DND-41 (cell line): Measurements from ENCODE around the gene TBC1D14.

Source experiments
- EZH2 ChIP-seq: IDR thresholded peaks from 3 replicates; pipeline ENCODE4 v1.6.1; 2012; ENCODE audit warnings: borderline replicate concordance, low read depth, mild to moderate bottlenecking, moderate library complexity, low read length, inconsistent platforms; ENCODE audit not compliant: severe bottlenecking
- TF ChIP-seq, protein P1 (sequence below): IDR thresholded peaks from 2 replicates; pipeline ENCODE4 v1.5.1; 2012; ENCODE audit warnings: borderline replicate concordance, low read length, moderate library complexity, mild to moderate bottlenecking; ENCODE audit not compliant: poor library complexity, severe bottlenecking; ENCODE audit errors: extremely low read depth

DNA sequence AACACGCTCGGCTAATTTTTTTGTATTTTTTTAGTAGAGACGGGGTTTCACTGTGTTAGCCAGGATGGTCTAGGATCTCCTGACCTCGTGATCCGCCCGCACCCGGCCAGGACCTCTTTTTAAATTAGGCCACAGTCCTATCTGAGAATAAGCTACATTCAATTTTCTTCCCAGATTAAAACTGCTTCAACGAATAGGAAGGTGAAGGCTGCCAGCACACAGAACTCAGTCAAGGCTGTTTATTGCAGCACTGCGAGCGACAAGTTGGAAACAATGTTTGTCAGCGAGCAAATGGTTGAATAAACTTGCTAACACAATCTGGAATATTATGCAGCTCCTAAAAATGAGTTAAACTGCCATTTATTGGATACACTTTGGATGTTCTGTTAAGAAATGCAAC lies 156.4 kb downstream of the TBC1D14 start:
- TF ChIP-seq, protein P1, sequence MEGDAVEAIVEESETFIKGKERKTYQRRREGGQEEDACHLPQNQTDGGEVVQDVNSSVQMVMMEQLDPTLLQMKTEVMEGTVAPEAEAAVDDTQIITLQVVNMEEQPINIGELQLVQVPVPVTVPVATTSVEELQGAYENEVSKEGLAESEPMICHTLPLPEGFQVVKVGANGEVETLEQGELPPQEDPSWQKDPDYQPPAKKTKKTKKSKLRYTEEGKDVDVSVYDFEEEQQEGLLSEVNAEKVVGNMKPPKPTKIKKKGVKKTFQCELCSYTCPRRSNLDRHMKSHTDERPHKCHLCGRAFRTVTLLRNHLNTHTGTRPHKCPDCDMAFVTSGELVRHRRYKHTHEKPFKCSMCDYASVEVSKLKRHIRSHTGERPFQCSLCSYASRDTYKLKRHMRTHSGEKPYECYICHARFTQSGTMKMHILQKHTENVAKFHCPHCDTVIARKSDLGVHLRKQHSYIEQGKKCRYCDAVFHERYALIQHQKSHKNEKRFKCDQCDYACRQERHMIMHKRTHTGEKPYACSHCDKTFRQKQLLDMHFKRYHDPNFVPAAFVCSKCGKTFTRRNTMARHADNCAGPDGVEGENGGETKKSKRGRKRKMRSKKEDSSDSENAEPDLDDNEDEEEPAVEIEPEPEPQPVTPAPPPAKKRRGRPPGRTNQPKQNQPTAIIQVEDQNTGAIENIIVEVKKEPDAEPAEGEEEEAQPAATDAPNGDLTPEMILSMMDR: no peak
- no peak for TF ChIP-seq EZH2
